Measurements from ENCODE around the gene DCLK1.

The DCLK1 gene

GRCh38 chr13:35764326-35765015, 366.7 kb downstream of the DCLK1 start:
- no peaks in the 10 kb centered on the region for H3K27me3 ChIP-seq (replicated peaks; ENCODE audit: control insufficient read depth, insufficient read depth, low read length)
- H3K36me3 ChIP-seq (ENCODE audit: control insufficient read depth, insufficient read depth, low read length) = no peaks in the 10 kb centered on the region
- no peak for DNase-seq (ENCODE audit: extremely low read depth, insufficient read length)
- TF ChIP-seq CTCF (IDR thresholded peaks at IDR 0.05; ENCODE audit: insufficient read depth, low read length, poor library complexity, severe bottlenecking) = no peak
- H3K4me3 ChIP-seq (replicated peaks; ENCODE audit: low read depth, low read length) = no peak overlapping the region

GRCh38 chr13:35763782-35764123, 367.4 kb downstream of the DCLK1 start:
- no peaks in the 10 kb centered on the region for H3K27me3 ChIP-seq (replicated peaks; ENCODE audit: control insufficient read depth, insufficient read depth, low read length)
- H3K4me3 ChIP-seq (replicated peaks; ENCODE audit: low read depth, low read length) = no peak overlapping the region
- no peak for TF ChIP-seq CTCF (IDR thresholded peaks at IDR 0.05; ENCODE audit: insufficient read depth, low read length, poor library complexity, severe bottlenecking)
- DNase-seq (ENCODE audit: extremely low read depth, insufficient read length) = no peak
- no peaks in the 10 kb centered on the region for H3K36me3 ChIP-seq (ENCODE audit: control insufficient read depth, insufficient read depth, low read length)

GRCh38 chr13:35763060-35763781, 368.0 kb downstream of the DCLK1 start:
- Histone ChIP-seq H3K4me3 (replicated peaks; ENCODE audit: low read depth, low read length) (no peak overlapping the region), H3K36me3 (ENCODE audit: control insufficient read depth, insufficient read depth, low read length) (no peaks in the 10 kb centered on the region), H3K27me3 (replicated peaks; ENCODE audit: control insufficient read depth, insufficient read depth, low read length) (no peaks in the 10 kb centered on the region)
- TF ChIP-seq CTCF (IDR thresholded peaks at IDR 0.05; ENCODE audit: insufficient read depth, low read length, poor library complexity, severe bottlenecking) = no peak
- DNase-seq (ENCODE audit: extremely low read depth, insufficient read length) = no peak

GRCh38 chr13:35761440-35762252, 369.5 kb downstream of the DCLK1 start:
- Histone ChIP-seq H3K36me3 (ENCODE audit: control insufficient read depth, insufficient read depth, low read length) (no peaks in the 10 kb centered on the region), H3K27me3 (replicated peaks; ENCODE audit: control insufficient read depth, insufficient read depth, low read length) (no peaks in the 10 kb centered on the region), H3K4me3 (replicated peaks; ENCODE audit: low read depth, low read length) (no peak overlapping the region)
- no peak for TF ChIP-seq CTCF (IDR thresholded peaks at IDR 0.05; ENCODE audit: insufficient read depth, low read length, poor library complexity, severe bottlenecking)
- no peak for DNase-seq (ENCODE audit: extremely low read depth, insufficient read length)

GRCh38 chr13:35760735-35761281, 370.4 kb downstream of the DCLK1 start:
- no peak for TF ChIP-seq CTCF (IDR thresholded peaks at IDR 0.05; ENCODE audit: insufficient read depth, low read length, poor library complexity, severe bottlenecking)
- DNase-seq (ENCODE audit: extremely low read depth, insufficient read length) = no peak
- no peaks in the 10 kb centered on the region for H3K36me3 ChIP-seq (ENCODE audit: control insufficient read depth, insufficient read depth, low read length)
- H3K27me3 ChIP-seq (replicated peaks; ENCODE audit: control insufficient read depth, insufficient read depth, low read length) = no peaks in the 10 kb centered on the region
- H3K4me3 ChIP-seq (replicated peaks; ENCODE audit: low read depth, low read length) = no peak overlapping the region

Measured in GM06990 (cell line).